ENCODE measurements around the gene SKIDA1.

- no peak for TF ChIP-seq CTCF (IDR thresholded peaks at IDR 0.05)
- no peak for TF ChIP-seq TCF7L2 (IDR thresholded peaks at IDR 0.05; ENCODE audit: low read depth, low read length)
Measured at GRCh38 chr10:21492421-21492820, 33.1 kb downstream of the SKIDA1 start.
